ENCODE results near the gene GARIN1A. TPM values are rescaled to one million over a fixed set of nuclear protein-coding genes. Genes with fewer than 3 reads are reported as not detected.

GARIN1A gene
- total and polyA plus RNA-seq, 2 of the 8 experiments (the other 6 are each of a cell fraction or from before 2014, with no cell fraction given) = 0.34 TPM; not detected in 1

GRCh38 chr7:128665057-128665456, 7.0 kb upstream of the GARIN1A start:
- Histone ChIP-seq H3K4ac (replicated peaks; ENCODE audit: insufficient read length, low read depth, low read length) (no peak overlapping the region), H2AK5ac (ENCODE audit: low read depth, low read length) (no peak overlapping the region), H3K56ac (replicated peaks; ENCODE audit: insufficient read length, low read depth, low read length) (no peak overlapping the region), H3K18ac (ENCODE audit: extremely low read depth, low read length) (no peak overlapping the region), H3K36me3 (ENCODE audit: control insufficient read depth in 2 of 4, insufficient read depth in 4 of 4, low read length in 3 of 4) (no peaks in the 10 kb centered on the region; a peak in 1 of 8 replicates), H2BK120ac (replicated peaks; ENCODE audit: low read depth, low read length) (no peak overlapping the region), H4K91ac (replicated peaks; ENCODE audit: insufficient read length, low read length) (no peak overlapping the region), H3K27ac (ENCODE audit: low read depth, low read length) (no peak overlapping the region), H3K23ac (ENCODE audit: insufficient read length) (no peak overlapping the region), H3K4me3 (ENCODE audit: extremely low read depth in 1 of 4, insufficient read depth in 2 of 4, low read depth in 3 of 4, low read length in 4 of 4) (no peak overlapping the region), H3K27me3 (replicated peaks in 1 of 4; ENCODE audit: control insufficient read depth in 3 of 4, extremely low read depth in 1 of 4, insufficient read depth in 3 of 4, low read length in 3 of 4) (no peaks in the 10 kb centered on the region), H3K9me3 (ENCODE audit: insufficient read depth in 2 of 2, low read depth in 1 of 2, low read length in 1 of 2) (peaks cover 11 to 15% of the 10 kb centered on the region in 2 experiments), H3K79me1 (ENCODE audit: low read depth, low read length) (no peaks in the 10 kb centered on the region), H3K14ac (ENCODE audit: insufficient read length) (no peak overlapping the region), H2BK5ac (ENCODE audit: low read depth, low read length) (no peak overlapping the region), H3K79me2 (ENCODE audit: control insufficient read depth in 1 of 2, insufficient read depth in 2 of 2, low read length in 2 of 2) (no peaks in the 10 kb centered on the region), H3K4me2 (ENCODE audit: insufficient read depth in 1 of 2, low read depth in 2 of 2, low read length in 2 of 2) (no peak overlapping the region), H2BK15ac (ENCODE audit: low read length) (no peak overlapping the region), H2BK12ac (ENCODE audit: low read depth, low read length) (no peak overlapping the region), H4K5ac (ENCODE audit: insufficient read length, low read depth, low read length) (no peak overlapping the region), H2AFZ (ENCODE audit: low read length) (no peak overlapping the region), H3K23me2 (ENCODE audit: low read depth, low read length) (no peaks in the 10 kb centered on the region), H4K8ac (ENCODE audit: extremely low read depth, insufficient read depth, low read length) (no peak overlapping the region), H3K9ac (replicated peaks in 1 of 4; ENCODE audit: extremely low read depth in 1 of 4, low read depth in 3 of 4, low read length in 3 of 4) (no peak overlapping the region), H2BK20ac (ENCODE audit: low read length) (no peak overlapping the region), H4K20me1 (replicated peaks in 1 of 2; ENCODE audit: control insufficient read depth in 1 of 2, insufficient read depth in 2 of 2, low read length in 2 of 2) (no peaks in the 10 kb centered on the region), H3K4me1 (replicated peaks in 1 of 4; ENCODE audit: control insufficient read depth in 3 of 4, insufficient read depth in 4 of 4, low read length in 3 of 4) (no peaks in the 10 kb centered on the region)
- CTCF ChIA-PET (ENCODE audit: partially characterized antibody) = interaction anchor here (1.2 to 2.3 kb wide), 2 partner anchors 17 to 240 kb away, joined by 3 to 12 read pairs; no protein-coding TSS in a partner anchor
- FAIRE-seq (no peak), DNase-seq (ENCODE audit: low read depth in 1 of 2, low spot score in 2 of 2) (no peak)
- WGBS, 2 experiments (ENCODE audit: extremely low coverage in 1 of 2, insufficient coverage in 1 of 2, insufficient read length in 1 of 2, insufficient replicate concordance in 2 of 2, low coverage in 1 of 2, low lambda C conversion rate in 2 of 2, missing lambda C conversion rate in 1 of 2) = 96% methylated on average over 1 of the region's 1 CpG; no CpG with 5 or more reads in 1 of the 2 experiments
- POLR2A ChIA-PET (ENCODE audit: partially characterized antibody) = no interaction called here
- TF ChIP-seq SP1 (IDR thresholded peaks at IDR 0.05; ENCODE audit: low read depth, low read length) = no peak
- no peak for TF ChIP-seq SUZ12 (IDR thresholded peaks at IDR 0.05; ENCODE audit: low read length)
- TF ChIP-seq ATF2 (IDR thresholded peaks at IDR 0.05; ENCODE audit: low read length) = no peak
- no peak for TF ChIP-seq KDM4A (IDR thresholded peaks at IDR 0.05; ENCODE audit: low read depth, low read length, severe bottlenecking)
- TF ChIP-seq CBX5 (IDR thresholded peaks at IDR 0.05; ENCODE audit: low read depth, low read length) = no peak
- no peak for TF ChIP-seq E2F6 (IDR thresholded peaks at IDR 0.05)
- TF ChIP-seq USF2 (IDR thresholded peaks at IDR 0.05; ENCODE audit: low read length) = no peak
- TF ChIP-seq ATF3 (IDR thresholded peaks at IDR 0.05; ENCODE audit: insufficient read depth, low read depth, low read length) = no peak
- no peak for TF ChIP-seq KDM1A (IDR thresholded peaks at IDR 0.05; ENCODE audit: borderline replicate concordance, low read length)
- no peak for TF ChIP-seq BACH1 (IDR thresholded peaks at IDR 0.05; ENCODE audit: low read length)

Data from H1 (cell line).